GM23248 (cell line): ENCODE measurements around the gene TLX3. TPM values are rescaled to one million over a fixed set of nuclear protein-coding genes. Genes with fewer than 3 reads are reported as not detected.

Experiments used
- DNase-seq: peaks from one replicate; pipeline ENCODE4 v3.0.0-alpha.2; 2015
- H2AFZ ChIP-seq: fragments of 200-600 bp; sonication (generic); 2 replicates; pipeline ENCODE4 v1.6.1; 2016; ENCODE audit warnings: antibody characterized with exemption
- H3F3A ChIP-seq: fragments of 200-600 bp; sonication (generic); 2 replicates; pipeline ENCODE4 v1.6.1; 2016; ENCODE audit warnings: mild to moderate bottlenecking, antibody characterized with exemption, mixed run types; ENCODE audit not compliant: insufficient read depth
- H3K27ac ChIP-seq: fragments of 200-600 bp; sonication (generic); 2 replicates; pipeline ENCODE4 v1.5.1; 2016; ENCODE audit warnings: mild to moderate bottlenecking
- H3K27me3 ChIP-seq: fragments of 200-600 bp; sonication (generic); replicated peaks from 2 replicates; pipeline ENCODE4 v1.6.1; 2016; ENCODE audit warnings: mild to moderate bottlenecking; ENCODE audit not compliant: insufficient read depth
- H3K36me3 ChIP-seq: fragments of 200-600 bp; sonication (generic); 2 replicates; pipeline ENCODE4 v1.6.1; 2016; ENCODE audit warnings: low read depth, mild to moderate bottlenecking
- H3K4me1 ChIP-seq: fragments of 200-600 bp; sonication (generic); 2 replicates; pipeline ENCODE4 v1.6.1; 2016; ENCODE audit warnings: mild to moderate bottlenecking; ENCODE audit not compliant: insufficient read depth
- H3K4me2 ChIP-seq: fragments of 200-600 bp; sonication (generic); one replicate; pipeline ENCODE4 v1.6.1; 2016; ENCODE audit warnings: mild to moderate bottlenecking; ENCODE audit not compliant: unreplicated experiment
- H3K4me3 ChIP-seq: fragments of 200-600 bp; sonication (generic); 2 replicates; pipeline ENCODE4 v1.5.1; 2016; ENCODE audit warnings: mild to moderate bottlenecking
- H3K79me2 ChIP-seq: fragments of 200-600 bp; sonication (generic); 2 replicates; pipeline ENCODE4 v1.6.1; 2016; ENCODE audit warnings: mild to moderate bottlenecking; ENCODE audit not compliant: insufficient read depth
- H3K9ac ChIP-seq: fragments of 200-600 bp; sonication (generic); 2 replicates; pipeline ENCODE4 v1.6.1; 2016; ENCODE audit warnings: mild to moderate bottlenecking
- H3K9me2 ChIP-seq: fragments of 200-600 bp; sonication (generic); 2 replicates; pipeline ENCODE4 v1.6.1; 2016; ENCODE audit warnings: mixed run types, mild to moderate bottlenecking, moderate library complexity; ENCODE audit not compliant: insufficient read depth
- H3K9me3 ChIP-seq: fragments of 200-600 bp; sonication (generic); one replicate; pipeline ENCODE4 v1.6.1; 2017; ENCODE audit warnings: low read depth
- H4K20me1 ChIP-seq: fragments of 200-600 bp; sonication (generic); 2 replicates; pipeline ENCODE4 v1.6.0; 2016; ENCODE audit not compliant: insufficient read depth
- EZH2 ChIP-seq: fragments of 200-600 bp; sonication (generic); IDR thresholded peaks from 2 replicates; pipeline ENCODE4 v1.6.1; 2018; ENCODE audit warnings: antibody characterized with exemption, mild to moderate bottlenecking; ENCODE audit not compliant: insufficient read depth, poor library complexity, severe bottlenecking
- EZH2phosphoT487 ChIP-seq: fragments of 200-600 bp; sonication (generic); IDR thresholded peaks from 2 replicates; pipeline ENCODE4 v1.6.1; 2018; ENCODE audit warnings: antibody characterized with exemption, moderate library complexity, mild to moderate bottlenecking, low read depth; ENCODE audit not compliant: insufficient read depth
- WGBS, 2 experiments: methylation state at CpG; one replicate each; pipeline ENCODE4 v1.1.6; 2015 to 2017; ENCODE audit warnings: low lambda C conversion rate in 2 of 2, low coverage in 1 of 2; ENCODE audit errors: missing lambda C conversion rate in 2 of 2; 5-methylcytosine and 5-hydroxymethylcytosine counted together
- in situ Hi-C: fragments of 300-500 bp; cut with MboI; formaldehyde crosslinking; loops from 2 replicates; pipeline ENCODE4 v1.15.0; 2020
- polyA plus RNA-seq: library from polyadenylated mRNA; unstranded; fragments of >200 nt; fragmentation: Nextera tagmentation; extraction: Ambion mirVana; gene quantifications from 2 replicates; pipeline ENCODE4 v1.2.1, GENCODE V29; 2016
- total RNA-seq: library from RNA; depleted of rRNA; stranded (reverse); fragments of >200 nt; shearing (Covaris generic); gene quantifications from 2 replicates; pipeline ENCODE4 v1.2.3, GENCODE V29; 2014

TLX3 gene
- total and polyA plus RNA-seq, 2 experiments from 2014 or later = not detected

DNA sequence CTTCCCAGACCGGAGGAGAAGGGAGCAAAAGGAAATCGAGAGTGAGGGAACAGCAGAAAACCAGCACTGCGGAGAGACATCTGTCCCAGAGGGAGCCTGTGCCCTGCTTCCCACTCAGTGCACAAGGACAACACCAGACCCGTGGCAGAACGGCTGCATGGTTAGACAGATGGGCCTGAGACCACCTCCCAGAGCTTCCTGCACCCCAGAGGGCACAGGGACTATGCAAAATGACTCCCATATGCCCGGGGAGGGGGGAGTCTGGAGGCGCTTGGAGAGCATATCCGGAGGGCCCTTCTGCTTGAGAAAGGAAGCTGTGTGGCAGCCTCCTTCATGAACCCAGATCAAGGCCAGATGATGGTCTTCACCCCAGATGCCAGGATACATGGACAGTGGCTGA is 26.6 kb downstream of the TLX3 start:
- TF ChIP-seq EZH2phosphoT487 = no peak
- Histone ChIP-seq H3K9ac (no peak overlapping the region), H3K27ac (no peak overlapping the region), H3K27me3 (peaks cover 17% of the 10 kb centered on the region; the same call in 1 of the 2 replicates), H3K9me2 (no peaks in the 10 kb centered on the region), H3F3A (no peaks in the 10 kb centered on the region), H3K79me2 (no peaks in the 10 kb centered on the region), H2AFZ (no peak overlapping the region), H3K4me2 (no peak overlapping the region), H3K4me1 (peaks cover 3% of the 10 kb centered on the region; the same call in 1 of the 2 replicates), H3K4me3 (no peak overlapping the region), H4K20me1 (no peaks in the 10 kb centered on the region), H3K9me3 (no peaks in the 10 kb centered on the region), H3K36me3 (no peaks in the 10 kb centered on the region)
- no peak for DNase-seq
- in situ Hi-C loops = loop anchor here (5.0 kb wide), 1 partner anchor 128 kb away; no protein-coding TSS in a partner anchor
- WGBS, 2 experiments = 56 to 66% methylated on average over 6 to 8 of the region's 8 CpGs

DNA sequence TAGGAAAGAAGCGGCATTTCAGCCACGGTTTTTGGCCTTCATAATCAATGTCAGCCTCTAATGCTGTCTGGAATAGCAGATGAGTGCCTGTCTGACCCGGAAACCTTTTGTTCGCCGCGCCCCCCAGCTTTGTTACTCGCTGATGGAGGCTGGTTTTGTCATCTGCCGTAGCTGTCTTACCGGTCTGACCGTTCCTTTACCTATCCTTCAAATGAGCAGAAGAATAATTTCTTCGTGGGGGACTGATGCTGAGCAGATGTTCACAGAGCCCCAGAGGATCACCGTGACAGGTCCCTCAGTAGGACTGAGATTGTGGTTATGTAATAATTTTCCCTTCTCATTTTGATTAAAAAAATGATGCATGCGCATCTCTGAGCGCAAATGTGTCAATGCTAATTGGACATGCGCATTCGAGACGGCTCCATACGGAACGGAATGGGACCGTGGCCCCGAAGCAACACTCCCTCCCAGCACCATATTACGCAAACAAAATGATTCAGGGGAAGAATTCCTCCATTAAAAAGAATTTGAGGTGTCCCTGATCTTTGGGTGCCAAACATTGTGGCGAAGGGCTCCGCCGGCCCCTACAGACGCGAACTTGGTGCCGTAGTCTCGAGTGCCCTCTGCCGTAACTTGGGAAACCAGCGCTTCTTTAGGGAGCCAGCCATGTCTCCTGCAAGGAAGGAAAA is 27.6 kb downstream of the TLX3 start:
- Histone ChIP-seq H3F3A (no peaks in the 10 kb centered on the region), H3K36me3 (no peaks in the 10 kb centered on the region), H3K4me3 (peak overlapping the region; percentile 76), H3K9ac (peak overlapping the region; percentile 67), H3K4me1 (peaks cover 3% of the 10 kb centered on the region; the same call in 1 of the 2 replicates), H4K20me1 (no peaks in the 10 kb centered on the region), H3K27ac (no peak overlapping the region), H3K4me2 (peak overlapping the region; percentile 77), H3K9me3 (no peaks in the 10 kb centered on the region), H3K79me2 (no peaks in the 10 kb centered on the region), H3K9me2 (no peaks in the 10 kb centered on the region), H3K27me3 (peaks cover 17% of the 10 kb centered on the region; the same call in 1 of the 2 replicates), H2AFZ (peak overlapping the region; percentile 97)
- 3 to 4% methylated on average over 31 of the region's 31 CpGs for WGBS, 2 experiments
- DNase-seq = peak; percentile 84
- in situ Hi-C loops = loop anchor here (5.0 kb wide), 1 partner anchor 129 kb away; no protein-coding TSS in a partner anchor
- TF ChIP-seq EZH2phosphoT487 (no peak), EZH2 (no peak)

DNA sequence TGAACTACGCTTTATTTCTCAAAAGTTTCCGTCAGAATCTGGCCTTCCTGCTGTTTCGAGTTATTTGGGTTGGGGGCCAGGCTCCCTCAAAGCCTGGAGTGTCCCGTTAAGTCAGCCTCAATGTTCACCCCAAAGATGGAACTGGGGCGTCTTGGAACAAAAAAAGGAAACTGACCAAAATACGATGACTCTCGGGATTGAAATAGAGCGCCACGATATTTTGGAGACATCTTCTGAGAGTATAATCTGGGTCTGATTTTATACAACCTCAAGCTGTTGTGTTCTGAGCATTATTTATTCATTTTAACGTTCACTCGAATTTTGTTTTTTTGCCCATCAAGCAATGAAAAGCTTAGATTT is 28.1 kb downstream of the TLX3 start:
- DNase-seq = no peak

DNA sequence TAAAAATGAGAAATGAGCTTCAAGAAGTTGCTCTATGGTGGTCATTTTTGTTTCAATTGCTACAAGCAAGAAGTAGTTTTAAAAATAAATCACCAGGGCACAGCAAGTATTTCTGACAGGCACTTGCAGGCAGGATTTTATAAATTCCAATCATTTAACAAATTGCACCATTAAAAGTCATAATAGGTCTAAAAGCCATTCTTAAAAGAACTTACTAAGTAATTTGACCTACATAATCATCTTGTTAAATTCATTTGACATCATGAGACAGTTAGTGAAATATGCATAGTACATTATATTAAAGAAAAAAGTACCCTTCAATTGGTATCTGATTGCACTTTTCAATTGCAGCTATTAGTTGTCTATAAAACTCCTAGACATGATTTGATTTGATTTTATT is 31.0 kb downstream of the TLX3 start:
- no peaks in the 10 kb centered on the region for H3F3A ChIP-seq
- TF ChIP-seq EZH2phosphoT487 (no peak), EZH2 (no peak)
- H2AFZ ChIP-seq = no peak overlapping the region
- H3K27me3 ChIP-seq = peaks cover 9% of the 10 kb centered on the region; the same call in 1 of the 2 replicates
- in situ Hi-C loops = loop anchor here (10.0 kb wide), 1 partner anchor 595 kb away; no protein-coding TSS in a partner anchor
- H3K4me1 ChIP-seq = peaks cover 3% of the 10 kb centered on the region; the same call in 1 of the 2 replicates
- H3K9ac ChIP-seq = no peak overlapping the region
- no peak for DNase-seq
- no peaks in the 10 kb centered on the region for H3K9me2 ChIP-seq
- H3K79me2 ChIP-seq = no peaks in the 10 kb centered on the region
- H4K20me1 ChIP-seq = no peaks in the 10 kb centered on the region
- H3K9me3 ChIP-seq = no peaks in the 10 kb centered on the region
- no peak overlapping the region for H3K4me3 ChIP-seq
- H3K36me3 ChIP-seq = no peaks in the 10 kb centered on the region
- H3K27ac ChIP-seq = no peak overlapping the region
- no peak overlapping the region for H3K4me2 ChIP-seq

More for the DNA sequence above, 28.1 kb downstream of the TLX3 start:
- Histone ChIP-seq H3F3A (no peaks in the 10 kb centered on the region), H3K9me2 (no peaks in the 10 kb centered on the region), H3K9ac (peak overlapping the region; percentile 67), H2AFZ (peak overlapping the region; percentile 97), H3K4me1 (peaks cover 3% of the 10 kb centered on the region; the same call in 1 of the 2 replicates), H3K27ac (no peak overlapping the region), H3K4me2 (peak overlapping the region; percentile 77), H3K79me2 (no peaks in the 10 kb centered on the region), H3K4me3 (peak overlapping the region; percentile 76), H3K9me3 (no peaks in the 10 kb centered on the region), H4K20me1 (no peaks in the 10 kb centered on the region), H3K27me3 (peaks cover 17% of the 10 kb centered on the region; the same call in 1 of the 2 replicates), H3K36me3 (no peaks in the 10 kb centered on the region)
- in situ Hi-C loops = loop anchor here (5.0 kb wide), 1 partner anchor 130 kb away; no protein-coding TSS in a partner anchor
- WGBS, 2 experiments = 3 to 5% methylated on average over 11 of the region's 11 CpGs
- TF ChIP-seq EZH2 (no peak), EZH2phosphoT487 (no peak)
